Dermis blood vessel endothelial cell (primary cell): ENCODE data around the gene CEP135. TPM values are rescaled to one million over a fixed set of nuclear protein-coding genes. Genes with fewer than 3 reads are reported as not detected.
A peak's percentile ranks its signal among the peaks of the same experiment; 100 is the strongest.
"Not testable (repeated sequence)": the region's sequence is repeated elsewhere in the genome, so short reads cannot be mapped to it uniquely, and the experiment has no call there.

ENCODE experiments used
- DNase-seq: peaks from one replicate; pipeline ENCODE4 v3.0.0; 2010
- total RNA-seq: library from RNA; depleted of rRNA; stranded (reverse); fragments of >200 nt; gene quantifications from 2 replicates; pipeline ENCODE4 v1.2.3, GENCODE V29; 2014

The CEP135 gene
- total RNA-seq, 1 donor from 2014 or later, result 11.9 TPM

DNA sequence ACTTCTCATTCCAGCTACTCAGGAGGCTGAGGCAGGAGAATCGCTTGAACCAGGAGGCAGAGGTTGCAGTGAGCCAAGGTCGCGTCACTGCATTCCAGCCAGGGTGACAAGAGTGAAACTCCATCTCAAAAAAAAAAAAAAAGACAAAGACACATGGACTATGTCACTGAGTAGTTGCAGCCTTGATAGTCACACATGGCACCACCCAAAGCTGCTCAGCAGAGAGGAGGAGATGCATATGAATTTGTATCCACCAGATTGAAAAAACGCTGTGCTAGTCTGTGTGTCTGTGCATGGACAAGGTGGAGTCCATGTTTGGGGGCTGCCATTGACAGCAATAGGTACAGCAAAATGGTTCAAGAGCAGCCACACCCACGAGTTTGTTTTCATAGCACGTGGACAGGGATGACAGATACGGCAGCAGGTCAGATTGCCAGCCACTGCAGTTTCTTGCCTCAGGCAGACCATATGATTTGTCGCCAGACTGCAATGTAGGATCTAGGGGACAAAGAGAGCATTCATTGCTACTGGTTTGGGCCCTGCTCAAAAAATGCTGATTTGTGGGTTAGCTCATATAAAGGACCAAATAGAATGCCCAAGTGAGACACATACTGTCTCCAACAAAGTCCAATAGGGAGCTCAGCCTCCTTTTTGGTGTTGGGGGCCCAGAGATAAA lies 89.9 kb downstream of the CEP135 start:
- DNase-seq, result no peak

DNA sequence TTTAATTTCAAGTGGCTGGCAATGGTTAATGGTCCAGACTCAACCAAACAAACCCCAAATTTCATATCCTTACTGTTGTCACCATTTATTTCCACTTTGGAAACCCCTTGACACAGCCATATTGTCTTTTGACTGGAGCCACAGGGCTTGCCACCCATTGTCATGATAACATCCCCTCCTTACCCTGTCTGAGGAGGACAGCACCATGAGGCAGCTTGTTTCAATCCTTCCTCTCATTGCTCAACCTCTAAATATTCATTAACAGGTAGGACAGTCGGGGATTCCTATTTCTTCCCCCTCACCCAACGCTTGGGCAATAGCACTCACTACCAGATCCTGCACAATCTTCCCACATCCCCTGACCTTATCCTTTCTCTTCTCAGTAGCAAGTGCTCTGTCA lies 92.1 kb downstream of the CEP135 start:
- DNase-seq, result no peak

DNA sequence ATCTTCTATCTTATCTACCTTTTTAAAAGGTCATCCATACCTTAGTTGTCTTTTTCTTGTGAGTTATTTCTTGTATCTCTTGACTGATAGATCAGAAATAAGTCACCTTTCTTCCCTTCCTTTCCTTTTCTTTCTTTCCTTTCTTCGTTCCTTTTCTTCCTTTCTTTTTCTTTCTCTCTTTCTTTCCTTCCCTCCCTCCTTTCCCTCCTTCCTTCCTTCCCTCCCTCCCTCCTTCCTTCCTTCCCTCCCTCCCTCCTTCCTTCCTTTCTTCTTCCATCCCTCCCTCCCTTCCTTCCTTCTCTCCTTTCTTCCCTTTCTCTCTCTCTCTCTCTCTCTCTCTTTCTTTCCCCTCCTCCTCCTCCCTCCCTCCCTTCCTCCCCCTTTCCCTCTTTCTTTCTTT lies 93.5 kb downstream of the CEP135 start:
- DNase-seq, result no peak

DNA sequence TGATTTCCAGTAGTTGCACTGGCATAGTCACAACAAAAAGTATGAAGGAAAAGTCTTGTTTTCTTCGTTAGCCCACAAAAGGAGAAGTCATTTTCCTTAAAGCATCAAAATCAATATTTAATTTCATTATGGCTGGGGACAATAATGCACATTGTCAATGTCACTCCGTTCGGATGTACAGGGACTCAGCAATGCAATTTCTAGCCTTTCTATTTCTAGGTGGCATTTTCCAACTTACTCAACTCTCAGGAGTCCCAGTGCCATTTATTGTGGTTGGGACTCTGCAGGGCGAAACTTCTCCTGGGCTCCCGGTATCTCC lies 99.6 kb downstream of the CEP135 start:
- DNase-seq, result no peak

DNA sequence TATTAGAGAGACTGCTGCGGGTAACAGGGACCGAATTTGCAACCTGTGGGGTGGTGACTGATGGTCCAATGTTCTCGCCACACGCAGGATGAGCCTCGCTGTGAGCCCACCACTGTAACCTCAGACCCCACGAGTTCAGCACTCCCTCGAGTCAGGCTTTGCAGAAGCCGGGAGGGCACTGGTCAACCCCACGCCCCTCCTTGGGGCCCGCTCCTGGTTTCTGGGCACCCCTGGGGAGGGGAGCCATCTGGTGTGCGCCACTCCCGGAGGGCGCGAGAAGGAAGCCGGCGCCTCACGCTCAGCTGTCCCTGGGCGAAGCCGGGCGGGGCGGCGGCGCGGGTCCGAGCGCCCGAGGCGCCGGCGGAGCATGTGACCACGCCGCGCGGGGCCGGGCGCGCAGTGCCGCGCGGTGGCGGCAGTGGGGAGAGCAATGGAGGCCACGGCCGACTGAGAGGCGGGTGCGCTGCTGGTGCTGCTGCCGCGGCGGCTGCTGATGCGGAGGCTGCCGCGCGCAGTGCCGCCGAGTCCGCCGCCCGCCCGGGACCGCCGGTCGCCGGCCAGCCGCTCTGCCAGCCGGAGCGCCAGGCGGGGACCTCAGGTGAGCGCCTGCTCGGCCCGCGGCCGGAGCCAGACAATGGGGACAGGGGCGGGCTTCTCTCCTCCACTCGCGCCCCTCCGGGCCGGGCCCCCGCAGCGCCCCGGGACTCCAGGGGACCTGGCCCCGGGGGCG lies 100.1 kb downstream of the CEP135 start:
- peak; percentile 79 for DNase-seq

DNA sequence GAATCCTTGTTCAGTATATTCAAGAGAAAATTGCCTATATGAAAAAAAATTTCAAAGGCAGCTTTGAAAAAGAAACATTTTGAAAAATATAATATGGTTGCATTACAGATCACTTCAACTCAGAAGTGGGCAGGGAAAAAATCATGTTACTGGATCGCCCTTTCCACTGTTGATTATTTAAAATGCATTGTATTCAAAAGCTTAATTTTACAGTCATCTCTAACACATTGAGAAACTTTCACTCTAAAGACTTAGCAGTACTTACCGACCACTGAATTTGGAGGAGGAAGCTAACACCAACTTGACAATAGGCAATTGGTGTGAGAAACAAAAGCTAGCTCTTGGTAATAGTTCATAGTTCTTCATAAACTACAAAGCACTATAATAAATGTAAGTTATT lies 101.9 kb downstream of the CEP135 start:
- peak; percentile 18 for DNase-seq

DNA sequence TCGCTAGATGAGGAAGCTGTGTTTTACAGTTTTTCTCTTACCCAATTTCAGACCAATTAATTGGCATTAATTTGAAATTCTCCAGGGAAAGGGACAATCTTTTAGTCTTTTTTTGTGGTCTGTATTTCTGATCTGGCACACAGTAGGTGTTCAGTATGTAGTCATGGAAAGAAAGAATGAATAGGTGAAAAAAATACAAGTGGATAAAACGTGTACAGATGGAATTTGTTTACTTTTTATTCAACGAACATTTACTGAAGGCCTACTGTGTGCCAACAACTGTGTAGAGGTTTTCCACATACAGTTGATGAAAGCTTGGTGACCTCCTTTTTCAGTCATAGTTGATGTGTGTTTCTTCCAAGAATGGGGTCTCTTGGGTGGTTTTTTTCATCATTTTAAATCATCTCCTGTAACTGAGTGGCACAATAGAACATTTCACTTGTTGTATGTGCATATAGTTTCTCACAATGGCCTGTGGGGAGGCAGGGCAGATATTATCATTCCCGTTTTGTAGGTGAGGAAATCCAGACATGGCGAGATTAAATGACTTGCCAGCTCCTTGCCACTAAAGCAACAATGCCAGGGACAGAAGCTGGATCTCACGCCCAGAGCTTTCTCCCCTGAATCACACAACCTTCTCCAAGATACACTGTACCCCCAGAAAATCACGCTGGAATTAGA lies 102.4 kb downstream of the CEP135 start:
- no peak for DNase-seq

DNA sequence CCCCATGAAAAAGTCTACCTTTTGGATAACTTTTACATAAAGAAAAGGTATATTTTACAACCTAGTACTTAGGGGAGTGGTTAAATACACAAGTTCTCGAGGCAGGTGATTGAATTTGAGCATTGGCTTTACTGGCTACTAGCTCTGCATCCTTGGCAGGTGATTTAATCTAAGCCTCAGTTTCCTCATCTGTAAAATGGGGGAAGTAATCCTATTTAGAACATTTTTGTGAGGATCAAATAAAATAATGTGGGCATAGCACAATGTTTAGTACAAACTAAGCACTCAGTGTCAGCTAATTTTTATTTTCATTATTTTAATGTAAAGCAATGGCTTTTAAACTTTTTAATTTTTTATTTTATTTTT lies 102.9 kb downstream of the CEP135 start:
- DNase-seq, result no peak

DNA sequence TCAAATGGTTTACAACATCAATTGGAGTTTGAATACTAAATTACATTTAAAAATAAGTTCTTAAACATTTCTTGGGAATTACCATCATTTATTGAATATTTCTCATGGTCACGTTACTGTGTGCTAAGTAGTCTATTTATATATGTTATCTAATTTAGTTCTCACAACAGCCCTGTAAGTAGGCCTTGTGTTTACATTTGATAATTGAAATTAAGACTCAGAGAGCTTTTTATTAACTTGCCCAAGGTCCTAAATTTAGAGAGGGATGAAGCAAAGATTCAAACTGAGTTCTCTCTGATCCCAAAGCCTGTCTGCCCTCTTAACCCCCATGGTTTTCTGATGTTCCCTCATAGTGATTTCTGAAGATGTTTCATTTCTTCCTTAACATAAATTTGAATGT lies 103.7 kb downstream of the CEP135 start:
- no peak for DNase-seq

DNA sequence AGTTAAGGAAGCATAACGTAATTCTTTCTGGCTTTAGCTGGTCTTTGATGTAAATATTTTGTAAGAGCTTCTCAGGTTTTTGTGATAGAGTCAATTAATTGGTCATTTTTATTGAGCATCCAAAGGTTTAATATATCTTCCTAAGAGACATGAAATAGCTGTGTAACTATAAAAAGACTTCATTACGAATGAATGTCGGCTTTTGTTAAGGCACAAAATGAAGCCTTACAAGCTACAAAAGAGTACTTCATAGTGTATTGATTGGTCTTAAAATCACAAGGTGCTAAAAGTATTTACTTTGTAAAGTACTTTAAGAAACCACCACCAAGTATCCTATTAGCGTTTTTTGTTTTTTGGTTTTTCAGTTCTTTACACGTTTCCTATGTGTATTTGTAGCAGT lies 104.2 kb downstream of the CEP135 start:
- no peak for DNase-seq

DNA sequence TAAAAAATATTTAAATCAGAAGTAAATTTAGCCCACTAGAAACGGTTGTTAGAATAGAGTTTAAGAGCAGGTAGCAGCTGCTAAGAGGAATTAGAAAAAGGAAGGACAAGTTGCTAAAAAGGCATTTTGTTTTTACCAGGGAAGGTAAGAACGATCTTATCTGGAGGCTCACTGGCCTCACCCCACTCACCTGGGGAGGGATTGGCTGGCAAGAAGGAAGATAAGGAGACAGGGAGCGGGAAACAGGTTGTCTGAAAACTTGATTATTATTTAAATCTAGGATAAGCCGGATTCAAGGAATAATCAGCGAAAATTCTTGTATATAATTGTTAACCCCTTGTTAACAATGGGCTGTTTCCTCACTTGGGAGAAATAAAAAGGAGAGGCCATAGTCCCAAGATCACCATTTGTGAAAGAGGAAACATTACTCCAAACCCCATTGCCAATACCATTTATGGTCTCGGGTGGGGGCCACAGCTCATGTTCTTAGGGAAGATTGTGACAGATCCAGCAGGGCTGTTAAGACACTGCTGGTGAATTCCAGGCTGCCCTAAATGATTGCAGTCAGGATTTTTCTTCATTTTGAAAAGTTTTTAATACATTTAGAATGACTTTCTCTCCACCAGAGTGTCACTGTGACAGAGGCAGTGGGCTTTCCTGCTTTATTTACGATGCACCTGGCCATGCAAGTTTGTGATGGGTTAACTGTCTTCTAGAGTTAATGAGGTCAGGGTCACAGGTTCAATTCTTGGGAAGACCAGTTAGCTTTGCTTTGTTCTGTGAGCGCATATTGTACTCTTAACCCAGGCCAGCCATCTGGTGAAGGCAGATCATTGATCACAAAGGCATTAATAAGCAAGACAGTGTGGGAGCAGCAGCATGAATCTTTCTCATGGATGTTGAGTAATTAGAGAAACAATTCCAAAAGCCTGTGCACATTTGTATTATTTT lies 106.6 kb downstream of the CEP135 start:
- DNase-seq, result no peak

DNA sequence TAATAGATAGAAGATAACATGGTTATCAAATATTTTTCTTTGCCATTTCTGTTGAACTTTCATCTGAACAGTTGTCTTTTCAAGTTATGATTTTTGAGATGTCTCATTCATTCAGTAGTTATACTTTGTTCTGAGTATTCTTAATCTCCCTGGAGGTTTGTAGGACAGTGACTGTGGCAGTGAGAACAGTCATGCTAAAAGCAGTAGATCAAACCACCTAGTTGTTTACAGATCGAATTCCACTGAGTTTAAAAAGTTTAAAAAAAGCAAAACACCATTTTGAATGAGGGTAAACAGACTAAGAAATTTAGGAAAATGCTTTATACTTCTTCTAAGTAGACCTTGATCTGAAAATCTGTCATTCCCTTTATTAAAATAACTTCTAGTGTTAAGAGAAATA lies 107.2 kb downstream of the CEP135 start:
- DNase-seq, result no peak

DNA sequence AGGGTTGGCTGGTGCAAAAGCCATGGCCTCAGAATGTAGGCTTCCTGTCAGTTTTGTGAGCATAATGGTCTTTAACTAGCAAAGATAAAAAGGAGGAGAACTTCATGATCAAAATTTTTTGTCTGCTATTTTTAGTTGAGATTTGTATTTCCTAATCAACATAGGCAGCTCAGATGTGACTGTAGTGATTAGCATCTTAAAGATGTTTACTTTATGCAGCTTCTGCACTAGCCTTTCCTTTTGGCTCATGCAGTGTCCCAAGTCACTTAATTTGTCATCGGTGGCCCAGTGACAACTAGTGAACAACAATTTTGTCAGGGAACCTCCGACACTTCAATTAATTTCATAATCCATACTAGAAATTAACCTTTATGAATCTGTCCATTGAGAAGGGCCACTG lies 109.8 kb downstream of the CEP135 start:
- no peak for DNase-seq

DNA sequence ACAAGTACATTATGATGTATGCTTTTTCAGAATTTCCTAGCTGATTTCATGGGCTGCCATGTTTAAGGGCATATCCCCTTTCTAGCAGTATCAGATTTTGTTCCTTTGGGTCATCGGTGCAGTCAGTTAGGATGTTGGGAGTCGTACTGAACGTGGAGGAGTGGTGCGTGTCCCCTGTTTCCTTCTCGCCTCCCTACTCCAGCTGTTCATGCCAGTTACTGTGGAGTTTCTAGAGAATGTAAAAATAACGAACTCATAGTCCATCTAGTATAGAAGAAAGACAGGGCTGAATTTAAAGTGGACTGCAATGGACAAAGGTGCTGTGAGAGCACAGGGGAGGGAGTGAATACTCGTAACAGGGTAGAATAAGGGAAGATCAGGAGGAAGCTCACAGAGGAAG lies 111.3 kb downstream of the CEP135 start:
- DNase-seq, result no peak

DNA sequence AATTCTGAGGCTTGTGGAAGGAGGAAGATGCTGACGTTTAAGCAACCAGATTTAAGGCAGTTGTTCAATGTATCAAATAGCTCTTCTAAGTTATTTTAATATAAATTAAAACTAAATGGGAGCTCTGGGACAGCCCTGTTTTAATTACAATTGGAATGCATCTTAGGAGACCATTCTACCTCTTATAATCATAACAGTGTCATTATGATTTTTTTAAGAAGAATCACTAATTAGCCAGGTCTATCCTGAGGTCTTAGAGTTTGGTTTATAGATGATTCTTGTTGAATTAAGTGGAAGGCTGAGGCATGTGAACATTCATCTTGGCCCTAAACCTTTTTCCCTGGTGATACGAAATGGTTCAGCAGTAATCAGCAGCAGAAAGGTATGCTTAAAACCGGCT lies 113.4 kb downstream of the CEP135 start:
- DNase-seq, result no peak

DNA sequence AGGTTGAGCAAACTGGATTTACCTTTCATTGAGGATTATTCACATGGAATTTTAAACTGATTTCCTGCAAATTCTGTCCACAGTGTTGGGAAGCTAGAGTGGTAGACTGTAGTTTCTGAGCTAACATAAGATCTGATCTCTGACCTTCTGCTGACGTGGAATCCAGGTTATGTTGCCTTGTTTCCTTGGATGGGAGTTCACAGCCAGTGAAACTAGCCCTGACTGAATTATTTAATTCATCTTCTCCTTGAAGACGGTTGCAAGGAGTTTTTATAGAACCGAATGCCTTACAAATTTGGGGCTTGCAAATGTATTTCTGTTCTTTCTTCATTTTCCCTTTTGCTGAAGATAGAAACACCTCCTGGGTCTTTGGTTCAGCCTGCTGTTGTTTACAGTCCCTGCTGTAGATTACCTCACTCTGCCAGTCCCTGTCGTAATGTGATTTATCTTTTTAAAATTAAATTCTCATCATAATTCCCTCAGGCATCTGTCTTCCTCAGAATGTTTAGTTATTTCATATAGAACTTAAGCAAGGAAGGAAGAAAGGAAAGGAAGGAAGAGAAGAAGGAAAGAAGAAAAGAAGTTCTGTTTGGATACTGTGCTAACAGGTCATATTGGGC lies 113.9 kb downstream of the CEP135 start:
- no peak for DNase-seq

DNA sequence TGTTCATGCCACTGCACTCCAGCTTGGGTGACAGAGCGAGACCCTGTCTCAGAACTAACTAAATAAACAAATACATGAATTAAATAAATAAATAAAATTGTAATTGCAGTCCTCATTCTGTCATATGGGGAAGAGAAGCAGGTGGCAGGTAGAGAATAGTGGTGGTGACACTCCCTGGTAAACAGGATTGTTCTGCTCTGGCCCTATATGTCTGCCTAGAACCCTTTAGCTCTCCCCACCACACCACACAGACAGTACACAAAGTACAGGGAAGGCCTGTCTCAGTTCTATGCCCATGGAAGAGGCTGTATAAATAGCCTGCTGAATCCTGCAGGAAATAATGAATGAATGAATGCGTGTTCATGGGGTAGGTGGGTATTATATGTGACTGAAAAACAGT lies 117.7 kb downstream of the CEP135 start:
- no peak for DNase-seq

DNA sequence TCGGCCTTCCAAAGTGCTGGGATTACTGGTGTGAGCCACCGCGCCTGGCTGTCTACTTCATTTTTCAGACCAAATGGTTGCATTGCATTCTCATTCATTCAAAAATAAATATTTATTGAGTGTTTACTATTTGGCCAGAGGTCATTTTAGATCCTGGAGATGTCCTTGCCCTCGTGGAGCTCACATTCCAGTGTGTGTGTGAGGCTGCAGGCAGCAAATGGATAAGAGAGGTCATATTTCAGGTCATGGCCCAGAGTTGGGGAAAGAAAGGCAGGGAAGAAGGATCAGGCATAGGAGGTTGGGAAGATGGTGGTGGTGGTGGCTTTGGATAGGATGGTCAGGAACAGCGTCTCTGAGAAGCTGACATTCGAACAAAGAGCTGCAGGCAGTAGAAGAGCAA lies 119.1 kb downstream of the CEP135 start:
- DNase-seq, result no peak

DNA sequence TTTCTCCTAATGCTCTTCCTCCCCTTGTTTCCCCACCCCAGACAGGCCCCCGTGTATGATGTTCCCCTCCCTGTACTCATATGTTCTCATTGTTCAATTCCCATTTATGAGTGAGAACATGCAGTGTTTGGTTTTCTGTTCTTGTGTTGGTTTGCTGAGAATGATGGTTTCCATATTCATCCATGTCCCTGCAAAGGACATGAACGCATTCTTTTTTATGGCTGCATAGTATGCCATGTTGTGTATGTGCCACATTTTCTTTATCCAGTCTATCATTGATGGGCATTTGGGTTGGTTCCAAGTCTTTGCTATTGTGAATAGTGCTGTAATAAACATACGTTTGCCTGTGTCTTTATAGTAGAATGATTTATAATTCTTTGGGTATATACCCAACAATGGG lies 124.0 kb downstream of the CEP135 start:
- DNase-seq, result not testable (repeated sequence)

DNA sequence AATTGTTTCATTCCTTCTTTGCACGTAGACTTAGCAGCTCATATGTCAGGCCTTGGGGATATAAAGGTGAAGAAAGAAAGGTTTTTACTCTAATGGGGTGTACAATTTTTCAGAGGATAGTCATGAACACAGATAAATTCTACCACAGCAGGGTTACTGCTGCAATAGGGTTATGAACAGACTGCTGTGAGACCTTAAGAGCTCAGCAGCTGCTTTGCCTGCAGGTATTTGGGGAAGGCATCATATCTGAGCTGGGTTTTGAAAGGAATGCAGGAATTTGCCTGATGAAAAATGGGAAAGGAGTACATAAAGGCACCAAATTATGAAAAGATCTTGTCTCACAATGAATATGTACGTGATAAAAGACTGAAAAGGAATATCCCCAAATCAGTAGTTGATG lies 128.9 kb downstream of the CEP135 start:
- DNase-seq, result no peak

DNA sequence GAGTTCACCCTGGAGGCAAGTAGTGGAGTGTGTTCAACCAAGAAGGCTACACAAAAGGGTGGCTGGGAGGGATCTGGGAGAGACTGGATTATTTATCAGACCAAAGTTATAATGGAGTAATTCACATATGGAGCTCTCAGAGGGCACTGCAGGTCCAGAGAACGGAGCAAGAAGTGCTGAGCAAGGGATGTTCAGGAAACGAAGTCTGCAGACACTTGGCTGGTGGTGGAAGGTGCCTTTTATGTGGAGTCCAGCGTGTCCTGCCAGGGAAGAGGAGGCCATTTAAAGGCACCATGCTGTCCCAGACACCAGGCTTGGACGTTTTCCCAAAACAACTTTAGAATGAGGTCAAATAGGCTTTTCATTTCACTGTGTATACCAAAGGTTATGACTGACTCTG lies 130.1 kb downstream of the CEP135 start:
- peak; percentile 18 for DNase-seq

DNA sequence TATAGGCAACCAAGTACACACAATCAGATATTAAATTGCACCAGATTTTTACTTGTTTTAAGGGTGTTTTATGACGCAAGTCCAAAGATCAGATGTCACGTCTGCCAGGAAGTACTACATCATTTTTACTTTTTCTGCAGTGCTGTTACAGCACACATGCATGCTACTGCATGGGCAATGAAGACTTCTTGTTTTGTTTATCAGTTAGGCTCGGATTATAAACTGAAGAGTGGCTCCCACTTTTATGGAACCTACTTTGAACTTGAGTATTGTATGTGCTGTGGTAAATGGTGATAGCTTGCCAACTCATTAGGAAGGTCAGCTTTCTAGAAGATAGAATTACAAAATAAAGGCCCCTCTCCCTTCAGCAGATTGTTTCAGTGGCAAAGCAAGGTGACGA lies 131.6 kb downstream of the CEP135 start:
- DNase-seq, result no peak

DNA sequence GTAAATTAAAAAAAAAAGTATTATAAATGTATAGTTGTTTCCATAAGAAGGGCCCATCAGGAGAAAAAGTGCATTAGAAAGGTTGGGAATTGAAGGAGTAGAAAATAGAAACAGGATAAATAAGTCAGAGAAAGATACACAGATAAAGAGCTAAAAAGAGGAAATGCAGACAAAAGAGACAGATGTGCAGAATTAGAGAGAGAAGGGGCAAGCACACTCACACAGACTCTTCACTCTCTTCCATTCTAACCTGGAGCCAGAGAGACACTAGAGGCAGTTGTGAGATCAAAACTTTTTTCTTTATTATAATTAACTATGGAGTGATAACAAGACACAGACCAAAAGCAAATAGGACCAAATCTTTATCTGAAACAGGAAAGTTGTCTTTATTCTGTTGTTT lies 134.1 kb downstream of the CEP135 start:
- DNase-seq, result no peak
